ENCODE measurements around the gene CFAP61. TPM values are rescaled to one million over a fixed set of nuclear protein-coding genes. Genes with fewer than 3 reads are reported as not detected.

The CFAP61 gene
- polyA plus RNA-seq, 1 of the 3 experiments (the other 2 are of a cell fraction) = 0.26 TPM

DNA sequence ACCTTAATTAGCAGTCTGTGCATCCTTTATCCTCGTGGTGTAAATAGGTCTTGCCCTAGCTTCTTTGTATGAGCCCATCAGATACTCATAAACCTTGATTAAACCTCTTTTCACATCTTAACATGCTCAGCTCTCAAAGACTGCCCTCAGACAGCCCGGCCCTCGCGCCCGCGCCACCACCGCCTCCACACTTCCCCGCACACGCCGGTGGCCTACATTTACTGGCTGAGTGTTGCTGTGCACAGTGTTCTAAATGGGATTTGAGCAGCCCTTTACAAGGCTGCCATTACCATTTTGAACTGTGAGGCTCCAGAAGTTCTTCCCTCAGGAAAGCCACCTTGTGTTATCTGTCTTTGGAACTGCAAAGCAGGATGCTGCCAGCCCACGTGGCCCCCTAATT, 252.6 kb downstream of the CFAP61 start:
- H3K79me2 ChIP-seq (ENCODE audit: insufficient read depth) = no peaks in the 10 kb centered on the region
- H3K4me3 ChIP-seq (ENCODE audit: low read depth in 2 of 2, low read length in 1 of 2) = no peak overlapping the region
- 61% methylated on average over 11 of the region's 11 CpGs for WGBS (ENCODE audit: low lambda C conversion rate)
- no peak overlapping the region for H2AFZ ChIP-seq (ENCODE audit: low read depth)
- H3F3A ChIP-seq (replicated peaks; ENCODE audit: insufficient read depth) = no peaks in the 10 kb centered on the region
- H3K9me3 ChIP-seq = no peaks in the 10 kb centered on the region
- no peak overlapping the region for H3K27ac ChIP-seq (ENCODE audit: low read depth in 2 of 2, low read length in 1 of 2)
- no peaks in the 10 kb centered on the region for H3K4me1 ChIP-seq (ENCODE audit: control insufficient read depth in 1 of 2, insufficient read depth in 2 of 2, low read depth in 1 of 2, low read length in 1 of 2)
- H3K9me2 ChIP-seq = no peaks in the 10 kb centered on the region
- no peak overlapping the region for H3K4me2 ChIP-seq
- H3K9ac ChIP-seq = no peak overlapping the region
- no peak for TF ChIP-seq EP300 (IDR thresholded peaks at IDR 0.05; ENCODE audit: borderline replicate concordance in 1 of 2, low read depth in 1 of 2, low read length in 1 of 2)
- no peak for TF ChIP-seq RFX5 (IDR thresholded peaks at IDR 0.05; ENCODE audit: low read length)
- TF ChIP-seq GATA2 (CRISPR knock-in tag; IDR thresholded peaks at IDR 0.05) = no peak
- TF ChIP-seq, protein P1, sequence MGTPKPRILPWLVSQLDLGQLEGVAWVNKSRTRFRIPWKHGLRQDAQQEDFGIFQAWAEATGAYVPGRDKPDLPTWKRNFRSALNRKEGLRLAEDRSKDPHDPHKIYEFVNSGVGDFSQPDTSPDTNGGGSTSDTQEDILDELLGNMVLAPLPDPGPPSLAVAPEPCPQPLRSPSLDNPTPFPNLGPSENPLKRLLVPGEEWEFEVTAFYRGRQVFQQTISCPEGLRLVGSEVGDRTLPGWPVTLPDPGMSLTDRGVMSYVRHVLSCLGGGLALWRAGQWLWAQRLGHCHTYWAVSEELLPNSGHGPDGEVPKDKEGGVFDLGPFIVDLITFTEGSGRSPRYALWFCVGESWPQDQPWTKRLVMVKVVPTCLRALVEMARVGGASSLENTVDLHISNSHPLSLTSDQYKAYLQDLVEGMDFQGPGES (IDR thresholded peaks at IDR 0.05; ENCODE audit: low read depth, low read length) = no peak
- TF ChIP-seq FOXM1 (IDR thresholded peaks at IDR 0.05; ENCODE audit: low read depth) = no peak
- TF ChIP-seq RAD21 (IDR thresholded peaks at IDR 0.05; ENCODE audit: low read length) = no peak
- TF ChIP-seq CTCF (IDR thresholded peaks at IDR 0.05) = no peak
- TF ChIP-seq RCOR1 (IDR thresholded peaks at IDR 0.05; ENCODE audit: low read length) = no peak
- no peak for TF ChIP-seq MXI1 (IDR thresholded peaks at IDR 0.05; ENCODE audit: low read depth, low read length)
- TF ChIP-seq EZH2phosphoT487 (IDR thresholded peaks at IDR 0.05; ENCODE audit: borderline replicate concordance, low read depth) = no peak
- TF ChIP-seq GABPA (IDR thresholded peaks at IDR 0.05; ENCODE audit: low read depth) = no peak
- no peak for TF ChIP-seq USF1 (IDR thresholded peaks at IDR 0.05; ENCODE audit: borderline replicate concordance, low read depth)
- TF ChIP-seq, protein P2, sequence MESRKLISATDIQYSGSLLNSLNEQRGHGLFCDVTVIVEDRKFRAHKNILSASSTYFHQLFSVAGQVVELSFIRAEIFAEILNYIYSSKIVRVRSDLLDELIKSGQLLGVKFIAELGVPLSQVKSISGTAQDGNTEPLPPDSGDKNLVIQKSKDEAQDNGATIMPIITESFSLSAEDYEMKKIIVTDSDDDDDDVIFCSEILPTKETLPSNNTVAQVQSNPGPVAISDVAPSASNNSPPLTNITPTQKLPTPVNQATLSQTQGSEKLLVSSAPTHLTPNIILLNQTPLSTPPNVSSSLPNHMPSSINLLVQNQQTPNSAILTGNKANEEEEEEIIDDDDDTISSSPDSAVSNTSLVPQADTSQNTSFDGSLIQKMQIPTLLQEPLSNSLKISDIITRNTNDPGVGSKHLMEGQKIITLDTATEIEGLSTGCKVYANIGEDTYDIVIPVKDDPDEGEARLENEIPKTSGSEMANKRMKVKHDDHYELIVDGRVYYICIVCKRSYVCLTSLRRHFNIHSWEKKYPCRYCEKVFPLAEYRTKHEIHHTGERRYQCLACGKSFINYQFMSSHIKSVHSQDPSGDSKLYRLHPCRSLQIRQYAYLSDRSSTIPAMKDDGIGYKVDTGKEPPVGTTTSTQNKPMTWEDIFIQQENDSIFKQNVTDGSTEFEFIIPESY (IDR thresholded peaks at IDR 0.05; ENCODE audit: borderline replicate concordance, low read depth) = no peak
- no peak for TF ChIP-seq YY1 (IDR thresholded peaks at IDR 0.05; ENCODE audit: low read depth)
- TF ChIP-seq ELF1 (IDR thresholded peaks at IDR 0.05) = no peak
- TF ChIP-seq SIN3A (IDR thresholded peaks at IDR 0.05; ENCODE audit: borderline replicate concordance, low read depth, low read length) = no peak
- TF ChIP-seq POLR2AphosphoS5 (IDR thresholded peaks at IDR 0.05; ENCODE audit: low read depth, low read length) = no peak
- no peak for TF ChIP-seq TAF1 (IDR thresholded peaks at IDR 0.05; ENCODE audit: borderline replicate concordance, low read depth, low read length)
- TF ChIP-seq MEF2A (IDR thresholded peaks at IDR 0.05; ENCODE audit: borderline replicate concordance, low read depth) = no peak
- no peak for TF ChIP-seq REST (IDR thresholded peaks at IDR 0.05; ENCODE audit: low read depth, low read length)
- no peaks in the 10 kb centered on the region for H4K20me1 ChIP-seq (ENCODE audit: insufficient read depth)
- no peaks in the 10 kb centered on the region for H3K27me3 ChIP-seq (ENCODE audit: insufficient read depth)
- H3K36me3 ChIP-seq (replicated peaks in 1 of 2; ENCODE audit: control insufficient read depth in 1 of 2, insufficient read depth in 2 of 2, low read length in 1 of 2) = no peaks in the 10 kb centered on the region
- no peak for DNase-seq
- CTCF ChIA-PET = interaction anchor here (0.7 kb wide), 1 partner anchor 310 kb away, joined by 3 read pairs; no protein-coding TSS in a partner anchor
- POLR2A ChIA-PET = no interaction called here
